PC-9 (cell line): ENCODE measurements around the gene TNF. TPM values are rescaled to one million over a fixed set of nuclear protein-coding genes. Genes with fewer than 3 reads are reported as not detected.
A peak's percentile ranks its signal among the peaks of the same experiment; 100 is the strongest.

Experiments
- BruUV-seq: library from RNA; stranded (reverse); fragments of 400-500 nt; replicated peaks from 2 replicates; lab custom pipeline; 2021; lab: Mats Ljungman, UMichigan
- CTCF ChIA-PET: fragments of 300-600 bp; sonication (Branson Sonifier 250); formaldehyde crosslinking; loops from one replicate; lab custom pipeline; 2022; ENCODE audit warnings: antibody characterized with exemption; lab: Charles Lee
- POLR2A ChIA-PET: fragments of 300-600 bp; sonication (Branson Sonifier 250); formaldehyde crosslinking; loops from one replicate; lab custom pipeline; 2022; ENCODE audit warnings: antibody characterized with exemption; ENCODE audit not compliant: unreplicated experiment; lab: Charles Lee
- DNase-seq, 2 experiments: peaks; one replicate each; pipeline versions ENCODE4 v3.0.0 to v3.0.0-alpha.2; 2015 to 2022; ENCODE audit warnings: mixed read lengths in 1 of 2
- H2AFZ ChIP-seq: fragments of 200-600 bp; sonication (generic); 2 replicates; pipeline ENCODE4 v1.8.1; 2017; ENCODE audit warnings: antibody characterized with exemption
- H3F3A ChIP-seq: fragments of 200-600 bp; sonication (generic); 2 replicates; pipeline ENCODE4 v1.8.1; 2017; ENCODE audit warnings: antibody characterized with exemption, mild to moderate bottlenecking, low read depth; ENCODE audit not compliant: insufficient read depth
- H3K27ac ChIP-seq: fragments of 200-600 bp; sonication (generic); 2 replicates; pipeline ENCODE4 v1.6.1; 2016; ENCODE audit warnings: mixed run types
- H3K27me3 ChIP-seq: fragments of 200-600 bp; sonication (generic); 2 replicates; pipeline ENCODE4 v1.6.1; 2016; ENCODE audit warnings: low read depth, mixed run types; ENCODE audit not compliant: insufficient read depth
- H3K36me3 ChIP-seq: fragments of 200-600 bp; sonication (generic); 2 replicates; pipeline ENCODE4 v1.6.1; 2016; ENCODE audit warnings: low read depth, mixed run types
- H3K4me1 ChIP-seq: fragments of 200-600 bp; sonication (generic); replicated peaks from 2 replicates; pipeline ENCODE4 v1.6.1; 2016; ENCODE audit warnings: mixed run types; ENCODE audit not compliant: insufficient read depth
- H3K4me2 ChIP-seq: fragments of 200-600 bp; sonication (generic); 2 replicates; pipeline ENCODE4 v1.6.1; 2017; ENCODE audit warnings: mixed run types
- H3K4me3 ChIP-seq: fragments of 200-600 bp; sonication (generic); 2 replicates; pipeline ENCODE4 v1.6.1; 2016; ENCODE audit warnings: mixed run types
- H3K79me2 ChIP-seq: fragments of 200-600 bp; sonication (generic); 2 replicates; pipeline ENCODE4 v1.6.1; 2017; ENCODE audit warnings: low read depth, mixed run types
- H3K9me2 ChIP-seq: fragments of 200-600 bp; sonication (generic); 2 replicates; pipeline ENCODE4 v1.8.1; 2017; ENCODE audit warnings: mild to moderate bottlenecking; ENCODE audit not compliant: insufficient read depth
- H3K9me3 ChIP-seq: fragments of 200-600 bp; sonication (generic); 2 replicates; pipeline ENCODE4 v1.8.1; 2016; ENCODE audit warnings: low read depth; ENCODE audit not compliant: insufficient read depth
- H4K20me1 ChIP-seq: fragments of 200-600 bp; sonication (generic); 2 replicates; pipeline ENCODE4 v1.8.1; 2017; ENCODE audit not compliant: insufficient read depth
- EZH2 ChIP-seq: fragments of 200-600 bp; sonication (generic); IDR thresholded peaks from 2 replicates; pipeline ENCODE4 v1.8.0; 2017; ENCODE audit warnings: antibody characterized with exemption, low read depth
- intact Hi-C: fragments of 100-400 bp; cut with micrococcal nuclease; formaldehyde crosslinking; loops from one replicate; pipeline ENCODE4 v1.10.0; 2022; ENCODE audit not compliant: unreplicated experiment
- total RNA-seq: library from RNA; stranded (reverse); gene quantifications from 2 replicates; pipeline ENCODE4 v1.2.3, GENCODE V29; 2021
- TF ChIP-seq, protein P1 (sequence below): fragments of 200-600 bp; sonication (generic); conservative IDR thresholded peaks from 2 replicates; pipeline ENCODE4 v1.6.1; 2017; ENCODE audit warnings: mixed run types, antibody characterized with exemption, mild to moderate bottlenecking, moderate library complexity

TNF gene
- total RNA-seq, 1 experiment from 2014 or later = not detected

DNA sequence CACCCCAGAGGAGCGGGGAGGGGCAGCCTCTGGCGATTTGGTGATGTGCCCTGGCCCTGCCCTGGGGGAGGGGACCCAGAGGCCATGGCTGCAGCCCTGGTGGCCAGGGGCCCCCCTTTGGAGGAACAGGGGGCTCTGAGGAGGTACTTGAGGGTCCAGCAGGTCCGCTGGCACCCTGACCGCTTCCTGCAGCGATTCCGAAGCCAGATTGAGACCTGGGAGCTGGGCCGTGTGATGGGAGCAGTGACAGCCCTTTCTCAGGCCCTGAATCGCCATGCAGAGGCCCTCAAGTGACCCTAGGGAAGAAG lies 17.1 kb upstream of the TNF start:
- Histone ChIP-seq H3K27ac (no peak overlapping the region), H4K20me1 (0 out of 2 replicates have a peak, but pooled peaks cover 4% of the 10 kb centered on the region), H3K36me3 (0 out of 2 replicates have a peak, but pooled peaks cover 6% of the 10 kb centered on the region), H3K4me1 (peaks cover 15% of the 10 kb centered on the region), H3K9me2 (no peaks in the 10 kb centered on the region), H3F3A (peaks cover 22% of the 10 kb centered on the region; the same call in 1 of the 2 replicates), H3K27me3 (no peaks in the 10 kb centered on the region), H3K9me3 (no peaks in the 10 kb centered on the region), H3K4me3 (no peak overlapping the region), H3K79me2 (0 out of 2 replicates have a peak, but pooled peaks cover 3% of the 10 kb centered on the region), H3K4me2 (no peak overlapping the region), H2AFZ (no peak overlapping the region)
- no peak for DNase-seq
- POLR2A ChIA-PET = no interaction called here
- BruUV-seq = no TSS peak
- TF ChIP-seq EZH2 = no peak
- TF ChIP-seq, protein P1, sequence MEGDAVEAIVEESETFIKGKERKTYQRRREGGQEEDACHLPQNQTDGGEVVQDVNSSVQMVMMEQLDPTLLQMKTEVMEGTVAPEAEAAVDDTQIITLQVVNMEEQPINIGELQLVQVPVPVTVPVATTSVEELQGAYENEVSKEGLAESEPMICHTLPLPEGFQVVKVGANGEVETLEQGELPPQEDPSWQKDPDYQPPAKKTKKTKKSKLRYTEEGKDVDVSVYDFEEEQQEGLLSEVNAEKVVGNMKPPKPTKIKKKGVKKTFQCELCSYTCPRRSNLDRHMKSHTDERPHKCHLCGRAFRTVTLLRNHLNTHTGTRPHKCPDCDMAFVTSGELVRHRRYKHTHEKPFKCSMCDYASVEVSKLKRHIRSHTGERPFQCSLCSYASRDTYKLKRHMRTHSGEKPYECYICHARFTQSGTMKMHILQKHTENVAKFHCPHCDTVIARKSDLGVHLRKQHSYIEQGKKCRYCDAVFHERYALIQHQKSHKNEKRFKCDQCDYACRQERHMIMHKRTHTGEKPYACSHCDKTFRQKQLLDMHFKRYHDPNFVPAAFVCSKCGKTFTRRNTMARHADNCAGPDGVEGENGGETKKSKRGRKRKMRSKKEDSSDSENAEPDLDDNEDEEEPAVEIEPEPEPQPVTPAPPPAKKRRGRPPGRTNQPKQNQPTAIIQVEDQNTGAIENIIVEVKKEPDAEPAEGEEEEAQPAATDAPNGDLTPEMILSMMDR = no peak
- CTCF ChIA-PET = no interaction called here
- intact Hi-C loops = no loop called here

DNA sequence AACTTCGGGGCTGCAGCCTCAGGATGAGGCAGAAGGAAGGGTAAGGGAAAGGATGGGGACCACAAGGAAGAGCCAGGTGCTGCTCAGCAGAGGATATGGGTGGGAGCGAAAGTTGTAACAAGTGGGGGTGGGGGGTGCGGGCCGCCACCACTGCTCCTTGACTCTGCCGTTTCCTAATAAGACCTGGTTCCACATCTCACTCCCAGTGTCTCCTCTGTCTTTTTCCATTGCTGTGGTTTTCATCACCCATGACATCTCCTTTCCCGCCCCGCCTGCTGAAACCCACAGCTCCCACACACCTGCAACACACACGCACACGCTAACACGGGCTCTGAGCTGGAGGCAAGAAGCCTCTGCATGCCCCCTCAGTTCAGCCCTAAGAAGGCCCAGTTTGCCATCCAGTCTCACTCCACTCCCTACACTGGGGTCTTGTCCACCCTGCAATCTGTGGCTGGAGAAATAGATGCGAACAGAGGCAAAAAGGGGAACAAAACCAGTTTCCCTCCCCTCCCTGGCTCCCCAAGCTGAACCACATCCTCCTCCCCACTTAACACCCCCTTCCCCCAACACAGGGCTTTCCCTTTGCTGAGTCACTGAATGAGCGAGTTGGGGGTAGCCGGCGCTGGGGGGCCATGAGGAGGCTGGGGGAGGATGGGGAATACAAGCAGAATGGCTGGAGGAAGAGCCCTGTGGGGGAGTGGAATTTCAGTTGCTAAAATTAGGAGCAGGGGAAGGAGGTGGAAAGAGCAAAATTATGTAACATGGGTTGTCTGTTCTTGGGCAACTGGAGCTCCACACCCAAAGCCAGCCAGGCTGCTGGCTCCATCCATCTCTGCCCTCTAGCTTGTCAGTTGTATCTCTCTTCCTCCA lies 16.5 kb upstream of the TNF start:
- H3K27ac ChIP-seq = peak overlapping the region; percentile 33; the same call in 1 of the 2 replicates
- CTCF ChIA-PET = interaction anchor here (0.7 kb wide), 1 partner anchor 13 kb away, joined by 5 read pairs; the partner anchor contains the start of gene ATP6V1G2

DNA sequence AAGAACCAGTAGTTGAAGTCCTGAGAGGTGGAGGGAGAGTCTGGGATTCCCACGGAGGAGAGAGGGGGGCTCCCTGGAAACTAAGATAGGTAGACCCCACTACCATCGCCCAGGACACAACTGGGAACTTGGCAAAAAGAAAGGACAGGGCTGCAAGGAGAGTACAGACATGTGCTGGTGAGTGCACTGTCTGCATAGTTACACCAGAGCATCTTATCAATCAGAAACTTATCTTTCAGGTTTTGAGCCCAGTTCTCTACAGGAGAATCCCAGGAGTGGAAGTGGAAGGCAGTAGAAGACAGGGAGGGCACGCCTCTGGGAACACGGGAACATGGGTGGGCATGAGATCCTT lies 15.8 kb upstream of the TNF start:
- no peak for DNase-seq
- 0 out of 2 replicates have a peak, but pooled peaks cover under 1% of the 10 kb centered on the region for H3K79me2 ChIP-seq
- no peak for TF ChIP-seq EZH2
- TF ChIP-seq, protein P1 = no peak
- H3K27me3 ChIP-seq = no peaks in the 10 kb centered on the region
- H3K9me3 ChIP-seq = no peaks in the 10 kb centered on the region
- peak overlapping the region; percentile 42; the same call in 1 of the 2 replicates for H3K4me2 ChIP-seq
- no TSS peak for BruUV-seq
- H3K4me1 ChIP-seq = peaks cover 15% of the 10 kb centered on the region
- 0 out of 2 replicates have a peak, but pooled peaks cover 3% of the 10 kb centered on the region for H4K20me1 ChIP-seq
- intact Hi-C loops = no loop called here
- H3K4me3 ChIP-seq = no peak overlapping the region
- ChIA-PET POLR2A (interaction anchor here (0.6 kb wide), 1 partner anchor 1032 kb away, joined by 7 read pairs; no protein-coding TSS in a partner anchor), CTCF (no interaction called here)
- H3F3A ChIP-seq = peaks cover 11% of the 10 kb centered on the region; the same call in 1 of the 2 replicates
- no peak overlapping the region for H2AFZ ChIP-seq
- 0 out of 2 replicates have a peak, but pooled peaks cover 3% of the 10 kb centered on the region for H3K36me3 ChIP-seq
- H3K9me2 ChIP-seq = no peaks in the 10 kb centered on the region
- H3K27ac ChIP-seq = peak overlapping the region; percentile 33; the same call in 1 of the 2 replicates

More for the DNA sequence above, 16.5 kb upstream of the TNF start:
- Histone ChIP-seq H3K9me2 (no peaks in the 10 kb centered on the region), H3K4me1 (peaks cover 15% of the 10 kb centered on the region), H3K79me2 (0 out of 2 replicates have a peak, but pooled peaks cover 3% of the 10 kb centered on the region), H3K9me3 (no peaks in the 10 kb centered on the region), H4K20me1 (0 out of 2 replicates have a peak, but pooled peaks cover 4% of the 10 kb centered on the region), H3F3A (peaks cover 18% of the 10 kb centered on the region; the same call in 1 of the 2 replicates), H3K4me2 (no peak overlapping the region), H2AFZ (no peak overlapping the region), H3K4me3 (no peak overlapping the region), H3K36me3 (0 out of 2 replicates have a peak, but pooled peaks cover 6% of the 10 kb centered on the region), H3K27me3 (no peaks in the 10 kb centered on the region)
- intact Hi-C loops = no loop called here
- POLR2A ChIA-PET = interaction anchor here (0.5 kb wide), 1 partner anchor 1413 kb away, joined by 7 read pairs; no protein-coding TSS in a partner anchor
- TF ChIP-seq, protein P1 = no peak
- no peak for TF ChIP-seq EZH2
- BruUV-seq = no TSS peak
- DNase-seq = no peak
